Keratinocyte (primary cell): ENCODE data around the gene SIRT7. TPM values are rescaled to one million over a fixed set of nuclear protein-coding genes. Genes with fewer than 3 reads are reported as not detected.

Experiments
- DNase-seq: peaks from one replicate; pipeline ENCODE4 v3.0.0-alpha.2; 2011; ENCODE audit warnings: low read depth, missing footprints, low spot score
- FAIRE-seq: peaks from 2 replicates; lab custom pipeline; 2011; peaks lifted over from hg19 to GRCh38; lab: Jason Lieb, UNC
- H2AFZ ChIP-seq: 2 replicates; pipeline ENCODE4 v1.6.0; 2012; ENCODE audit warnings: low read length, control low read depth, inconsistent platforms; ENCODE audit not compliant: control insufficient read depth
- H3K27ac ChIP-seq: 2 replicates; pipeline ENCODE4 v1.5.1; 2011; ENCODE audit warnings: low read length; ENCODE audit not compliant: control insufficient read depth, insufficient read depth
- H3K27me3 ChIP-seq: 3 replicates; pipeline ENCODE4 v1.6.0; 2011; ENCODE audit warnings: low read length; ENCODE audit not compliant: control insufficient read depth, insufficient read depth; ENCODE audit errors: extremely low read depth
- H3K36me3 ChIP-seq, 2 experiments: 2 replicates in 1 of 2; 3 replicates in 1 of 2; pipeline ENCODE4 v1.5.1; 2011; ENCODE audit warnings: low read length in 2 of 2, mild to moderate bottlenecking in 1 of 2; ENCODE audit not compliant: control insufficient read depth in 2 of 2, insufficient read depth in 2 of 2; ENCODE audit errors: extremely low read depth in 1 of 2
- H3K4me1 ChIP-seq: 3 replicates; pipeline ENCODE4 v1.5.1; 2011; ENCODE audit warnings: low read length; ENCODE audit not compliant: control insufficient read depth, insufficient read depth; ENCODE audit errors: extremely low read depth
- H3K4me2 ChIP-seq: 3 replicates; pipeline ENCODE4 v1.6.0; 2011; ENCODE audit warnings: low read depth, low read length; ENCODE audit not compliant: control insufficient read depth, insufficient read depth; ENCODE audit errors: extremely low read depth
- H3K4me3 ChIP-seq, 3 experiments: fragments of 200-600 bp in 1 of 3; sonication (generic) in 1 of 3; 2 replicates in 2 of 3; 3 replicates in 1 of 3; pipeline ENCODE4 v1.5.1; 2011 to 2016; ENCODE audit warnings: low read length in 3 of 3, mild to moderate bottlenecking in 3 of 3, control low read depth in 2 of 3, inconsistent platforms in 1 of 3, low read depth in 1 of 3, mixed read lengths in 1 of 3, mixed run types in 1 of 3, moderate library complexity in 1 of 3; ENCODE audit not compliant: control insufficient read depth in 2 of 3, insufficient read depth in 2 of 3; ENCODE audit errors: extremely low read depth in 1 of 3
- H3K79me2 ChIP-seq: 2 replicates; pipeline ENCODE4 v1.6.0; 2012; ENCODE audit warnings: low read length; ENCODE audit not compliant: control insufficient read depth, insufficient read depth
- H3K9ac ChIP-seq: 3 replicates; pipeline ENCODE4 v1.6.0; 2011; ENCODE audit warnings: low read length; ENCODE audit not compliant: control insufficient read depth, insufficient read depth; ENCODE audit errors: extremely low read depth
- H3K9me1 ChIP-seq: 3 replicates; pipeline ENCODE4 v1.6.0; 2011; ENCODE audit warnings: low read length; ENCODE audit not compliant: control insufficient read depth, insufficient read depth; ENCODE audit errors: extremely low read depth
- H3K9me3 ChIP-seq: 2 replicates; pipeline ENCODE4 v1.5.1; 2012; ENCODE audit warnings: low read depth, low read length; ENCODE audit not compliant: control insufficient read depth
- H4K20me1 ChIP-seq: 3 replicates; pipeline ENCODE4 v1.6.0; 2011; ENCODE audit warnings: low read length; ENCODE audit not compliant: control insufficient read depth, insufficient read depth; ENCODE audit errors: extremely low read depth
- CTCF ChIP-seq, 3 experiments: IDR thresholded peaks in 1 of 3; conservative IDR thresholded peaks in 1 of 3; optimal IDR thresholded peaks in 1 of 3; 2 replicates in 2 of 3; 3 replicates in 1 of 3; pipeline versions ENCODE3 to v1.5.1; 2011; ENCODE audit warnings: low read length in 3 of 3, mild to moderate bottlenecking in 3 of 3, moderate library complexity in 2 of 3, control low read depth in 1 of 3, inconsistent platforms in 1 of 3; ENCODE audit not compliant: insufficient read depth in 2 of 3; ENCODE audit errors: extremely low read depth in 1 of 3
- EZH2 ChIP-seq: IDR thresholded peaks from one replicate; pipeline ENCODE4 v1.6.1; 2012; ENCODE audit warnings: inconsistent platforms, mild to moderate bottlenecking, low read length, moderate library complexity
- dilution Hi-C: fragments of 300-500 bp; cut with MboI; formaldehyde crosslinking; loops from one replicate; pipeline ENCODE4 v1.7.0; 2020; ENCODE audit warnings: low sequenced_read_pairs; ENCODE audit not compliant: extremely low pct_ligation_motif_present
- polyA plus RNA-seq, 5 experiments: library from polyadenylated mRNA; depleted of rRNA in 3 of 5; stranded (reverse) in 3 of 5; stranded (forward) in 1 of 5; unstranded in 1 of 5; fragments of >200 nt; gene quantifications; 1 replicate in 1 of 5; 2 replicates in 3 of 5; 3 replicates in 1 of 5; pipeline versions ENCODE4 v1.2.1 to v1.2.3, GENCODE V29; 2011 to 2012; ENCODE audit warnings: missing spikeins in 2 of 5, low read depth in 1 of 5, low replicate concordance in 1 of 5

The SIRT7 gene
- polyA plus RNA-seq, 1 donor (not counting 4 experiments of a cell fraction or from before 2014, with no cell fraction given): 6.9 TPM

DNA sequence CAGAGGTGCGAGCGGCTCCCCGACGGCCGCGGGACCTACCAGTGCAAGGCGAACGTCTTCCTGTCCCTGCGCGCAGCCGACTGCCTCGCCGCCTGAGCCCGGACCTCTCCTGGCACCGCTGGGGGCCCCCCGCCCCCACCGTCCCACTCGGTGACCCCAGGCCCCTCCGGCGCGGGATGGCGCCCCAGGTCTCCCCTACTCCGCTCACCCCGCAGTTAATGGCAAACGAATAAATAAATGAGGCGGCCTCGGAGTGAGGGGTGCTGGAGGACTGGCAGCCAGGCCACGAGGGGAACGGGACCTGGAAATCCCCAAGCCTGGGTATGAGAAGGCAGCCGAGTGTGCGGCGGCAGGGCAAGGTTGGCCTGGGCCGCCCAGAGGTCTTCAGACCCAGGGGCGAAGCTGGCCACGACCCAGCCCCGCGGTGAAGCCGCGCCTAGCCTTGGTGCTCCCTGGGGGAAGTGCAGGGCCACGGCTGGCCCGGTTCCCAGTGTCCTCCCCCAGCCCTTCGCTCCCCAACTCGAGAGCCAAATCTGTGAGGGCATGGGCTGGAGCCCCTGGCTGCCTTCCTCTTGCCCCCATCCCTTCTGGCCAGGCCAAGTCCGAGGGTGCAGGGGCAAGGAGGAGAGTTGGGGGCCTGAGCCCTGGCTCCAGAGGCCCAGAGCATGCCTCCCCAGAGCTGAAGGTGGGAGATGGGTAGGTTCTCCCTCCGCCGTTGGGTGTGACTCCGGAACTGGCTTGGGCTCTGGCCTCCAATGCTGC lies 15.1 kb downstream of the SIRT7 start:
- DNase-seq: no peak
- H3K27ac ChIP-seq: no peak overlapping the region
- peak overlapping the region; percentile 37 for H3K4me2 ChIP-seq
- no peak overlapping the region for H3K4me3 ChIP-seq
- peaks cover 19 to 43% of the 10 kb centered on the region in 2 experiments for H3K36me3 ChIP-seq
- peaks cover 31% of the 10 kb centered on the region for H3K4me1 ChIP-seq
- H2AFZ ChIP-seq: no peak overlapping the region
- H4K20me1 ChIP-seq: peaks cover 14% of the 10 kb centered on the region
- H3K9me1 ChIP-seq: no peaks in the 10 kb centered on the region
- FAIRE-seq: no peak
- H3K9ac ChIP-seq: no peak overlapping the region
- TF ChIP-seq CTCF (optimal IDR thresholded peaks at IDR 0.05 in 1 of 3, IDR thresholded peaks at IDR 0.05 in 1 of 3, conservative IDR thresholded peaks at IDR 0.05 in 1 of 3; ENCODE audit: extremely low read depth in 1 of 3, insufficient read depth in 2 of 3, low read length in 3 of 3) (no peak), EZH2 (no peak)
- H3K9me3 ChIP-seq: no peaks in the 10 kb centered on the region
- H3K79me2 ChIP-seq: no peaks in the 10 kb centered on the region
- dilution Hi-C loops: no loop called here
- no peaks in the 10 kb centered on the region for H3K27me3 ChIP-seq

- no peaks in the 10 kb centered on the region for H3K27me3 ChIP-seq
- FAIRE-seq (no peak), DNase-seq (no peak)
- dilution Hi-C loops: no loop called here
- no peaks in the 10 kb centered on the region for H3K9me3 ChIP-seq
- no peaks in the 10 kb centered on the region for H3K9me1 ChIP-seq
- H4K20me1 ChIP-seq: peaks cover 14% of the 10 kb centered on the region
- no peaks in the 10 kb centered on the region for H3K79me2 ChIP-seq
- no peak within 1 kb of the TSS for H3K27ac ChIP-seq
- peaks cover 17 to 36% of the 10 kb centered on the region in 2 experiments for H3K36me3 ChIP-seq
- peaks cover 35% of the 10 kb centered on the region for H3K4me1 ChIP-seq
- no peak for TF ChIP-seq CTCF (optimal IDR thresholded peaks at IDR 0.05 in 1 of 3, IDR thresholded peaks at IDR 0.05 in 1 of 3, conservative IDR thresholded peaks at IDR 0.05 in 1 of 3; ENCODE audit: extremely low read depth in 1 of 3, insufficient read depth in 2 of 3, low read length in 3 of 3)
- TF ChIP-seq EZH2: peak; percentile 19
- peak within 1 kb of the TSS; percentile 37 for H3K4me2 ChIP-seq
- no peak within 1 kb of the TSS for H2AFZ ChIP-seq
- H3K4me3 ChIP-seq: no peak within 1 kb of the TSS
- H3K9ac ChIP-seq: no peak within 1 kb of the TSS
Observed at GRCh38 chr17:81902023-81902652, 15.8 kb downstream of the SIRT7 start, which contains the start of gene NPB. Gene NPB (plus strand): TSS chr17:81902238. CDS start chr17:81902278, 40 bp downstream.
